HEK293T (cell line): ENCODE data around the gene MTA1.

Experiments
- BHLHE40 ChIP-seq: fragments of 450-650 bp; IDR thresholded peaks from 2 replicates; pipeline ENCODE4 v1.6.1; 2016; ENCODE audit warnings: mild to moderate bottlenecking, moderate library complexity, borderline replicate concordance
- FOXK2 ChIP-seq: fragments of 450-650 bp; IDR thresholded peaks from 2 replicates; pipeline ENCODE4 v1.6.1; 2016; ENCODE audit warnings: mild to moderate bottlenecking
- FOXM1 ChIP-seq: fragments of 450-650 bp; IDR thresholded peaks from 2 replicates; pipeline ENCODE4 v1.6.1; 2017; ENCODE audit warnings: mild to moderate bottlenecking, borderline replicate concordance
- HDGF ChIP-seq: fragments of 450-650 bp; IDR thresholded peaks from 2 replicates; pipeline ENCODE4 v1.6.1; 2017; ENCODE audit warnings: antibody characterized with exemption, borderline replicate concordance
- LEF1 ChIP-seq: fragments of 450-650 bp; IDR thresholded peaks from 2 replicates; pipeline ENCODE4 v1.6.1; 2017; ENCODE audit warnings: mild to moderate bottlenecking, borderline replicate concordance
- TARDBP ChIP-seq: fragments of 450-650 bp; IDR thresholded peaks from 2 replicates; pipeline ENCODE4 v1.6.1; 2016

DNA sequence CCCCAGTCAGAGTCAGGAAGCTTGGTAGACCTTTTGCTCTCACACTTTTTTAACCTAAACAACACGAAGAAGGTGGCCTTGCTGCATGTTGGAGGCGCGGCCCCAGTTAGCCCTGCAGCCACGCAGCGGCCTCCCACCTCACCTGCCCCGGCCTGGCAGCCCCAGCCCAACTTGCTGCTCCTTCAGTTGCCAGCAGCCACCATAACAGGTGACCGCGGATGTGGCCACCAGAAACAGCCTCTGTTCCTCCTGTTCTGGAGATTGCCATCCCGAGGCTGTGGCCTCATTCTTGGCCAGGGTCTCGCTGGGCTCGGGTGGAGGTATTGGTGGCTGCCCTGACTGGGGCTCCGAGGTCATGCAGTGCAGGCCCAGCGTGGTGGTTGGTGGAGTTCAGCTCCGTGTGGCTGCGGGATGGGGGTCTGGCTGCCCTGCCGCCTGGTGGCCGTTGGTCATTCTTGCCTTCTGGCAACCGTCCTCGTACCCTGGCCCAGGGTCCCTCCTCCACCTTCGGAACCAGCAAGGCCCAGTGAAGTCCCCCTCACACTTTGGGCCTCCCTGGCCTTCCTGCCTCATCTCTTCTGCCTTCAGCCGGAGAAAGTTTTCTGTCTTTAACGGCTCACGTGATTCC lies 42.0 kb upstream of the MTA1 start:
- no peak for TF ChIP-seq FOXK2
- TF ChIP-seq BHLHE40, result no peak
- TF ChIP-seq TARDBP, result no peak
- TF ChIP-seq FOXM1, result no peak
- no peak for TF ChIP-seq HDGF
- TF ChIP-seq LEF1, result no peak
